Naive thymus-derived CD4-positive, alpha-beta T cell (primary cell): Measurements from ENCODE around the gene CCZ1. TPM values are rescaled to one million over a fixed set of nuclear protein-coding genes. Genes with fewer than 3 reads are reported as not detected.
"Not testable (repeated sequence)": the region's sequence is repeated elsewhere in the genome, so short reads cannot be mapped to it uniquely, and the experiment has no call there.

ENCODE experiments used
- ATAC-seq: fragments of 150-1000 bp; cut with Tn5 transposase; 2 replicates; pipeline ENCODE4 v1.10.0; 2021; ENCODE audit warnings: mild to moderate bottlenecking, moderate library complexity
- CTCF ChIA-PET: fragments of 350-600 bp; sonication (Branson Sonifier 250); formaldehyde crosslinking; loops from one replicate; lab custom pipeline; 2021; ENCODE audit warnings: antibody characterized with exemption; lab: Charles Lee
- POLR2A ChIA-PET: fragments of 350-600 bp; sonication (Branson Sonifier 250); formaldehyde crosslinking; loops from one replicate; lab custom pipeline; 2021; ENCODE audit warnings: antibody characterized with exemption, inconsistent platforms; lab: Charles Lee
- DNase-seq, 9 donors: peaks; one replicate each; pipeline versions ENCODE4 v3.0.0 to v3.0.0-alpha.2; 2020 to 2022; ENCODE audit warnings: mixed read lengths in 1 of 9
- H3K27ac ChIP-seq: one replicate; pipeline ENCODE4 v1.7.0; 2013; ENCODE audit warnings: mild to moderate bottlenecking, low read depth, low read length, moderate library complexity
- H3K27me3 ChIP-seq, 2 donors: one replicate each; pipeline ENCODE4 v1.7.0; 2013; ENCODE audit warnings: low read length in 2 of 2, mild to moderate bottlenecking in 2 of 2, moderate library complexity in 2 of 2; ENCODE audit not compliant: control insufficient read depth in 2 of 2, insufficient read depth in 2 of 2
- H3K36me3 ChIP-seq, 3 experiments: 1 replicate in 2 of 3; 2 replicates in 1 of 3; pipeline ENCODE4 v1.7.0; 2013; ENCODE audit warnings: low read length in 3 of 3, mild to moderate bottlenecking in 3 of 3, moderate library complexity in 1 of 3; ENCODE audit not compliant: insufficient read depth in 3 of 3, control insufficient read depth in 2 of 3
- H3K4me1 ChIP-seq, 2 donors: one replicate each; pipeline ENCODE4 v1.7.0; 2013; ENCODE audit warnings: low read length in 2 of 2, mild to moderate bottlenecking in 2 of 2, moderate library complexity in 1 of 2; ENCODE audit not compliant: control insufficient read depth in 2 of 2, insufficient read depth in 2 of 2
- H3K4me3 ChIP-seq: 2 replicates; pipeline ENCODE4 v1.7.0; 2013; ENCODE audit warnings: mild to moderate bottlenecking, low read length
- H3K9me3 ChIP-seq, 3 experiments: 1 replicate in 2 of 3; 2 replicates in 1 of 3; pipeline ENCODE4 v1.7.0; 2013; ENCODE audit warnings: low read length in 3 of 3; ENCODE audit not compliant: control insufficient read depth in 2 of 3
- H3K27ac Mint-ChIP-seq, 9 donors: one replicate each; pipeline ENCODE4 v1.8.0; 2020 to 2022; ENCODE audit warnings: mixed read lengths in 9 of 9, mild to moderate bottlenecking in 8 of 9, moderate library complexity in 5 of 9, inconsistent platforms in 2 of 9
- H3K27me3 Mint-ChIP-seq, 5 donors: one replicate each; pipeline ENCODE4 v1.8.0; 2021 to 2022; ENCODE audit warnings: mixed read lengths in 5 of 5, mild to moderate bottlenecking in 1 of 5
- H3K36me3 Mint-ChIP-seq, 5 donors: one replicate each; pipeline ENCODE4 v1.8.0; 2020 to 2022; ENCODE audit warnings: mixed read lengths in 5 of 5, mild to moderate bottlenecking in 3 of 5, inconsistent platforms in 1 of 5
- H3K4me1 Mint-ChIP-seq, 7 donors: one replicate each; pipeline ENCODE4 v1.8.0; 2020 to 2022; ENCODE audit warnings: mixed read lengths in 7 of 7, mild to moderate bottlenecking in 3 of 7, inconsistent platforms in 1 of 7
- H3K4me3 Mint-ChIP-seq, 10 donors: one replicate each; pipeline ENCODE4 v1.8.0; 2020 to 2022; ENCODE audit warnings: mild to moderate bottlenecking in 10 of 10, mixed read lengths in 10 of 10, moderate library complexity in 6 of 10, inconsistent platforms in 2 of 10
- H3K9me3 Mint-ChIP-seq, 11 donors: one replicate each; pipeline ENCODE4 v1.8.0; 2020 to 2022; ENCODE audit warnings: mixed read lengths in 11 of 11, mild to moderate bottlenecking in 4 of 11, inconsistent platforms in 1 of 11, moderate library complexity in 1 of 11
- intact Hi-C, 2 donors: fragments of 100-400 bp; cut with micrococcal nuclease; formaldehyde crosslinking; loops; one replicate each; pipeline ENCODE4 v1.15.1; 2023
- polyA plus RNA-seq, 2 donors: library from polyadenylated mRNA; unstranded; fragments of 300-500 nt; fragmentation: Illumina TruSeq; gene quantifications; one replicate each; pipeline ENCODE4 v1.2.3, GENCODE V29; 2021
- total RNA-seq, 6 experiments: library from RNA in 5 of 6; stranded (reverse) in 5 of 6; gene quantifications; 1 replicate in 5 of 6; 2 replicates in 1 of 6; pipeline ENCODE4 v1.2.3 and lab custom pipeline; 2021 to 2026

Gene CCZ1
- total and polyA plus RNA-seq, 7 experiments from 2014 or later, result 39.4 to 83.6 (median 68.1) TPM

GRCh38 chr7:5897369-5897919, 1.1 kb upstream of the CCZ1 start:
- H3K4me3 ChIP-seq, ATAC-seq, H3K36me3 ChIP-seq, H3K9me3 Mint-ChIP-seq, CTCF ChIA-PET, H3K27me3 Mint-ChIP-seq, H3K36me3 Mint-ChIP-seq, H3K27ac ChIP-seq, H3K27me3 ChIP-seq, POLR2A ChIA-PET, H3K4me1 ChIP-seq, H3K9me3 ChIP-seq: not testable (repeated sequence)
- peak overlapping the region in 6 of 9 donors; percentile 60 to 85 (median 75) for H3K27ac Mint-ChIP-seq
- intact Hi-C loops, result loop anchor here in 1 of 2 donors (10.0 kb wide), 1 partner anchor 107 kb away; the partner anchor contains the start of genes AIMP2 and PMS2
- DNase-seq, result peak in 1 of 9 donors; percentile 5
- peaks cover 0 to 12% (median 6%) of the 10 kb centered on the region in 7 donors for H3K4me1 Mint-ChIP-seq
- H3K4me3 Mint-ChIP-seq, result peak overlapping the region; percentile 39 to 83 (median 64)

GRCh38 chr7:5903002-5903401, 4.5 kb downstream of the CCZ1 start:
- H3K27me3 ChIP-seq, CTCF ChIA-PET, H3K9me3 ChIP-seq, H3K36me3 Mint-ChIP-seq, H3K27ac Mint-ChIP-seq, DNase-seq, H3K4me3 ChIP-seq, H3K36me3 ChIP-seq, H3K4me1 ChIP-seq, H3K4me3 Mint-ChIP-seq, ATAC-seq, H3K4me1 Mint-ChIP-seq, intact Hi-C loops, H3K9me3 Mint-ChIP-seq, H3K27ac ChIP-seq, H3K27me3 Mint-ChIP-seq: not testable (repeated sequence)
- POLR2A ChIA-PET, result interaction anchor here (0.6 kb wide), 1 partner anchor 760 kb away, joined by 3 read pairs; no protein-coding TSS in a partner anchor

- H3K27me3 Mint-ChIP-seq, CTCF ChIA-PET, H3K4me1 Mint-ChIP-seq, H3K4me3 ChIP-seq, POLR2A ChIA-PET, H3K36me3 ChIP-seq, H3K9me3 Mint-ChIP-seq, H3K27ac ChIP-seq, H3K27ac Mint-ChIP-seq, H3K36me3 Mint-ChIP-seq, ATAC-seq, H3K4me3 Mint-ChIP-seq, H3K9me3 ChIP-seq, H3K4me1 ChIP-seq, intact Hi-C loops, DNase-seq, H3K27me3 ChIP-seq: not testable (repeated sequence)
Measured at GRCh38 chr7:5904726-5905125, 6.2 kb downstream of the CCZ1 start.

GRCh38 chr7:5908835-5909234, 10.3 kb downstream of the CCZ1 start:
- CTCF ChIA-PET, H3K27me3 Mint-ChIP-seq, H3K4me3 Mint-ChIP-seq, H3K27ac Mint-ChIP-seq, ATAC-seq, H3K4me3 ChIP-seq, POLR2A ChIA-PET, H3K4me1 Mint-ChIP-seq, DNase-seq, H3K36me3 Mint-ChIP-seq, H3K4me1 ChIP-seq, H3K9me3 ChIP-seq, H3K36me3 ChIP-seq, intact Hi-C loops, H3K27me3 ChIP-seq, H3K9me3 Mint-ChIP-seq, H3K27ac ChIP-seq: not testable (repeated sequence)

- H3K9me3 ChIP-seq, H3K36me3 ChIP-seq, H3K27me3 Mint-ChIP-seq, POLR2A ChIA-PET, CTCF ChIA-PET, H3K4me1 Mint-ChIP-seq, DNase-seq, H3K4me3 ChIP-seq, intact Hi-C loops, H3K27ac ChIP-seq, H3K4me1 ChIP-seq, H3K36me3 Mint-ChIP-seq, ATAC-seq, H3K27me3 ChIP-seq, H3K27ac Mint-ChIP-seq, H3K4me3 Mint-ChIP-seq, H3K9me3 Mint-ChIP-seq: not testable (repeated sequence)
Measured at GRCh38 chr7:5916529-5916928, 18.0 kb downstream of the CCZ1 start.

GRCh38 chr7:5924180-5924579, 25.6 kb downstream of the CCZ1 start:
- H3K27ac Mint-ChIP-seq, H3K27ac ChIP-seq, DNase-seq, H3K4me3 Mint-ChIP-seq, H3K4me1 Mint-ChIP-seq, H3K4me1 ChIP-seq, ATAC-seq, H3K36me3 ChIP-seq, H3K4me3 ChIP-seq, H3K27me3 Mint-ChIP-seq, intact Hi-C loops, CTCF ChIA-PET, H3K36me3 Mint-ChIP-seq, H3K27me3 ChIP-seq, H3K9me3 Mint-ChIP-seq, H3K9me3 ChIP-seq, POLR2A ChIA-PET: not testable (repeated sequence)

- H3K4me3 Mint-ChIP-seq, POLR2A ChIA-PET, H3K9me3 Mint-ChIP-seq, H3K27me3 ChIP-seq, H3K9me3 ChIP-seq, H3K27me3 Mint-ChIP-seq, H3K4me3 ChIP-seq, CTCF ChIA-PET, H3K4me1 Mint-ChIP-seq, ATAC-seq, H3K27ac Mint-ChIP-seq, H3K4me1 ChIP-seq, intact Hi-C loops, H3K36me3 ChIP-seq, DNase-seq, H3K27ac ChIP-seq, H3K36me3 Mint-ChIP-seq: not testable (repeated sequence)
Measured at GRCh38 chr7:5924630-5925029, 26.1 kb downstream of the CCZ1 start.
